Liver (tissue), 9 donors: ENCODE measurements around the gene LSM14B. TPM values are rescaled to one million over a fixed set of nuclear protein-coding genes. Genes with fewer than 3 reads are reported as not detected.

Experiments used
- DNase-seq: peaks from one replicate; pipeline ENCODE4 v3.0.0-alpha.2; 2017; ENCODE audit warnings: low spot score
- H3K27ac ChIP-seq, 2 donors: one replicate each; pipeline ENCODE4 v1.7.0; 2013; ENCODE audit warnings: inconsistent platforms in 2 of 2, low read length in 2 of 2, control low read depth in 1 of 2, low read depth in 1 of 2, mild to moderate bottlenecking in 1 of 2
- H3K27me3 ChIP-seq, 4 donors: one replicate each; pipeline versions ENCODE4 v1.6.1 to v1.7.0; 2013; ENCODE audit warnings: low read length in 3 of 4, inconsistent platforms in 1 of 4, mild to moderate bottlenecking in 1 of 4, moderate library complexity in 1 of 4; ENCODE audit not compliant: control insufficient read depth in 4 of 4, insufficient read depth in 4 of 4
- H3K36me3 ChIP-seq, 4 donors: one replicate each; pipeline versions ENCODE4 v1.6.1 to v1.7.0; 2013; ENCODE audit warnings: low read length in 3 of 4, mild to moderate bottlenecking in 3 of 4, low read depth in 1 of 4, moderate library complexity in 1 of 4; ENCODE audit not compliant: control insufficient read depth in 4 of 4, insufficient read depth in 3 of 4
- H3K4me1 ChIP-seq, 4 donors: one replicate each; pipeline versions ENCODE4 v1.6.1 to v1.7.0; 2013; ENCODE audit warnings: low read length in 3 of 4, mild to moderate bottlenecking in 3 of 4, moderate library complexity in 1 of 4; ENCODE audit not compliant: control insufficient read depth in 4 of 4, insufficient read depth in 4 of 4
- H3K4me3 ChIP-seq, 3 donors: one replicate each; pipeline versions ENCODE4 v1.6.1 to v1.7.0; 2013; ENCODE audit warnings: low read length in 3 of 3, control low read depth in 1 of 3, low read depth in 1 of 3, mild to moderate bottlenecking in 1 of 3
- H3K9ac ChIP-seq, 2 donors: one replicate each; pipeline ENCODE4 v1.7.0; 2013; ENCODE audit warnings: low read length in 2 of 2, mild to moderate bottlenecking in 2 of 2, moderate library complexity in 2 of 2, control low read depth in 1 of 2, low read depth in 1 of 2
- H3K9me3 ChIP-seq, 4 donors: one replicate each; pipeline versions ENCODE4 v1.6.1 to v1.7.0; 2013; ENCODE audit warnings: low read length in 3 of 4; ENCODE audit not compliant: control insufficient read depth in 4 of 4
- ATF3 ChIP-seq: IDR thresholded peaks from 2 replicates; pipeline ENCODE4 v1.6.1; 2016; ENCODE audit warnings: antibody characterized with exemption
- FOXA1 ChIP-seq: IDR thresholded peaks from 2 replicates; pipeline ENCODE4 v1.6.1; 2016; ENCODE audit warnings: antibody characterized with exemption
- FOXA2 ChIP-seq: IDR thresholded peaks from 2 replicates; pipeline ENCODE4 v1.6.1; 2016; ENCODE audit warnings: antibody characterized with exemption
- HNF4A ChIP-seq, 2 donors: conservative IDR thresholded peaks; 2 replicates each; pipeline ENCODE4 v1.6.1; 2016; ENCODE audit warnings: antibody characterized with exemption in 2 of 2, mild to moderate bottlenecking in 2 of 2
- NR2F2 ChIP-seq: IDR thresholded peaks from 2 replicates; pipeline ENCODE4 v1.6.1; 2016; ENCODE audit warnings: antibody characterized with exemption
- RAD21 ChIP-seq, 2 donors: IDR thresholded peaks; 2 replicates each; pipeline ENCODE4 v1.6.1; 2016; ENCODE audit warnings: antibody characterized with exemption in 2 of 2, mild to moderate bottlenecking in 2 of 2
- RXRA ChIP-seq, 2 donors: IDR thresholded peaks; 2 replicates each; pipeline ENCODE4 v1.6.1; 2017 to 2018; ENCODE audit warnings: antibody characterized with exemption in 2 of 2, mild to moderate bottlenecking in 1 of 2
- SP1 ChIP-seq: IDR thresholded peaks from 2 replicates; pipeline ENCODE4 v1.6.1; 2018; ENCODE audit warnings: antibody characterized with exemption, mild to moderate bottlenecking
- TAF1 ChIP-seq: conservative IDR thresholded peaks from 2 replicates; pipeline ENCODE4 v1.6.1; 2016; ENCODE audit warnings: antibody characterized with exemption, mild to moderate bottlenecking
- YY1 ChIP-seq: IDR thresholded peaks from 2 replicates; pipeline ENCODE4 v1.6.1; 2016; ENCODE audit warnings: antibody characterized with exemption, mild to moderate bottlenecking
- ZBTB33 ChIP-seq: IDR thresholded peaks from 2 replicates; pipeline ENCODE4 v1.6.1; 2016; ENCODE audit warnings: antibody characterized with exemption
- WGBS: extraction: QIAGEN DNeasy Blood & Tissue Kit; methylation state at CpG from one replicate; pipeline ENCODE4 v1.1.7; 2013; 5-methylcytosine and 5-hydroxymethylcytosine counted together
- polyA plus RNA-seq, 2 donors: library from polyadenylated mRNA; stranded (reverse) in 1 of 2; unstranded in 1 of 2; fragments of 200-250 nt in 1 of 2; fragments of >200 nt in 1 of 2; fragmentation: Nextera tagmentation in 1 of 2; extraction: Ambion mirVana in 1 of 2; gene quantifications; one replicate each; pipeline versions ENCODE4 v1.2.1 to v1.2.3, GENCODE V29; 2013 to 2015
- total RNA-seq, 2 donors: library from RNA; depleted of rRNA; stranded (reverse); fragments of >200 nt; gene quantifications; one replicate each; pipeline ENCODE4 v1.2.3, GENCODE V29; 2014
- TF ChIP-seq, protein P1 (sequence below): IDR thresholded peaks from 2 replicates; pipeline ENCODE4 v1.6.1; 2016; ENCODE audit warnings: antibody characterized with exemption
- TF ChIP-seq, protein P2 (sequence below): fragments of 150-350 bp; IDR thresholded peaks from 2 replicates; pipeline ENCODE4 v1.5.1; 2017; ENCODE audit warnings: improper control_type of control experiment, low read depth, low read length; ENCODE audit not compliant: missing input control
- donor health status: healthy.
- donor health status: healthy.
- donor health status: healthy.
- donor health status: healthy.
- donor health status: healthy.

The LSM14B gene
- total and polyA plus RNA-seq, 4 donors = 0.99 to 15.9 (median 13.3) TPM

DNA sequence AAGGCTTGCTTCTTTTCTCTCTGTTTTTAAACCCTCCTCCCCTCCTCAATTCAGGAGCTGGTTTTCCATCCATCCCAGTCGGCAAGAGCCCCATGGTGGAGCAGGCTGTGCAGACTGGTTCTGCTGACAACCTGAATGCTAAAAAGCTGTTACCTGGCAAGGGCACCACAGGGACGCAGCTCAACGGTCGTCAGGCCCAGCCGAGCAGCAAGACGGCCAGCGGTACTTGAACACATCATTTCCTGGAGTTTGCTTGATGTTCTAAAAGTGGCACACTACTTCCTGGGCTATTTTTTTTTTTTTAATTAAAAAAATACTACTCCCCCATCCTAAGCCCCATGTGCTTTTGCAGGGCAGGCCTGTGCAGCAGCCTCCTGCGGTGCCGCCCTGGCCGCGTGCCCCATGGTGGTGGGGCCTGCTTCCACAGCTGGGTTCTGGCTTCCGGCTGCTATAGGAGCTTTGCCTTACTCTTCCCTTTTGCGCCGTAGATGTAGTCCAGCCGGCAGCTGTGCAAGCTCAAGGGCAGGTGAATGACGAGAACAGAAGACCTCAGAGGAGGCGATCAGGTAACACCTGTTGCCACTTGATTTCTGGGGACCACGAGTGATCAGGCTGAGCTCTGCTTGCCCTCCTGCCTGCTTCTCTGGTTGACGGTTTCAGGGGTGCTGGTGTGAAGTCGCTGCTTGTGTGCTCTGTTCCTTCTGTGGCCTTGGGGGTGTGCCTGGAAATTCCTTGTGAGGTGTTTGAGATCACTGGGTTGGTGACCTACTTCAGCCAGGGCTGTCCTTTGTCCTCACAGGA is 7.7 kb downstream of the LSM14B start:
- TF ChIP-seq, protein P1, sequence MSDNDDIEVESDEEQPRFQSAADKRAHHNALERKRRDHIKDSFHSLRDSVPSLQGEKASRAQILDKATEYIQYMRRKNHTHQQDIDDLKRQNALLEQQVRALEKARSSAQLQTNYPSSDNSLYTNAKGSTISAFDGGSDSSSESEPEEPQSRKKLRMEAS = no peak
- TF ChIP-seq FOXA2 (no peak), SP1 (no peak), FOXA1 (no peak), YY1 (no peak), RXRA (IDR thresholded peaks at IDR 0.05) (no peak), ZBTB33 (no peak), TAF1 (no peak), RAD21 (IDR thresholded peaks at IDR 0.05) (no peak), HNF4A (conservative IDR thresholded peaks at IDR 0.05) (no peak)
- Histone ChIP-seq H3K27ac (no peak overlapping the region), H3K4me3 (no peak overlapping the region), H3K9ac (no peak overlapping the region), H3K4me1 (peaks cover 2 to 9% (median 8%) of the 10 kb centered on the region in 4 donors), H3K9me3 (no peaks in the 10 kb centered on the region), H3K27me3 (no peaks in the 10 kb centered on the region), H3K36me3 (peaks cover 15 to 76% (median 56%) of the 10 kb centered on the region in 4 donors)
- 92% methylated on average over 20 of the region's 20 CpGs for WGBS
- DNase-seq = no peak

DNA sequence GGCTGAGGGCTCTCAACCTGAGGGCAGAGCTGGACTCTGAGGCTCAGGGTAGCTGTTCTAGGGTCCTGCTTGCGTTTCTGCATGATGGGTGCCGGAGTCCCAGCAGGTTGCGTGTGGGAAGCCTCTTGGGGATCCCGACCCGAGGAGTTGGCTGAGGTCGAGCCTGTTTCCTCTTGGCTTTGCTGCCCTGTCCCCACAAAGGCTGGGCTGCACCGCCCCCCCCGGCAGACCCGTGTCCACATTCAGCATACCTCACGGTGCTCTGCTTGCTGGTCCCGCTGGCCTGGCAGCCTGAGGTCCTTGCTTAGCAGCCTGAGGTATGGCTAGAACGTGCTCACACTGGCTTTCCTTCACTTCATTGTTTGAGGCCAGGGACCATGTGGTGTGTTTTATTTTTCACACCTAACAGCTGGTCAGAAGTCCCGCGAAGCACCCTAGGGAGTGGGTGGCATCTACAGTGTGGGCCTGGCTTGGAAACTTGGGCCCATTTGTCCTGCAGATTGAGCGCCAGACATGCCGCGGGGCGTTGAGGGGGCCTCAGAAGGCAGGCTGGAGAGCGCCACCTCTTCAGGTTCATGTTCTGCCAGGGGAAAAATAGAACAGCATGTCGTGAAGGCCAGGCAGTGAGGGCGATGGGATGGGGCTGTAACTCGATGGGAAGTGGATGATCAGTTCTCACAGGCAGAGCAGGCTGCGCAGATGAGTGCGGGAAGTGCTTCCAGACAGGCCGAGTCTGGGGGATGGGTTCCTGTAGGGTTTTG is 9.5 kb downstream of the LSM14B start:
- Histone ChIP-seq H3K27me3 (no peaks in the 10 kb centered on the region), H3K36me3 (peaks cover 14 to 78% (median 60%) of the 10 kb centered on the region in 4 donors), H3K4me3 (no peak overlapping the region), H3K27ac (no peak overlapping the region), H3K9ac (no peak overlapping the region), H3K9me3 (no peaks in the 10 kb centered on the region), H3K4me1 (peaks cover 4 to 20% (median 14%) of the 10 kb centered on the region in 4 donors)
- TF ChIP-seq HNF4A (conservative IDR thresholded peaks at IDR 0.05) (no peak), ZBTB33 (no peak), YY1 (no peak), NR2F2 (no peak), ATF3 (no peak)
- TF ChIP-seq, protein P2, sequence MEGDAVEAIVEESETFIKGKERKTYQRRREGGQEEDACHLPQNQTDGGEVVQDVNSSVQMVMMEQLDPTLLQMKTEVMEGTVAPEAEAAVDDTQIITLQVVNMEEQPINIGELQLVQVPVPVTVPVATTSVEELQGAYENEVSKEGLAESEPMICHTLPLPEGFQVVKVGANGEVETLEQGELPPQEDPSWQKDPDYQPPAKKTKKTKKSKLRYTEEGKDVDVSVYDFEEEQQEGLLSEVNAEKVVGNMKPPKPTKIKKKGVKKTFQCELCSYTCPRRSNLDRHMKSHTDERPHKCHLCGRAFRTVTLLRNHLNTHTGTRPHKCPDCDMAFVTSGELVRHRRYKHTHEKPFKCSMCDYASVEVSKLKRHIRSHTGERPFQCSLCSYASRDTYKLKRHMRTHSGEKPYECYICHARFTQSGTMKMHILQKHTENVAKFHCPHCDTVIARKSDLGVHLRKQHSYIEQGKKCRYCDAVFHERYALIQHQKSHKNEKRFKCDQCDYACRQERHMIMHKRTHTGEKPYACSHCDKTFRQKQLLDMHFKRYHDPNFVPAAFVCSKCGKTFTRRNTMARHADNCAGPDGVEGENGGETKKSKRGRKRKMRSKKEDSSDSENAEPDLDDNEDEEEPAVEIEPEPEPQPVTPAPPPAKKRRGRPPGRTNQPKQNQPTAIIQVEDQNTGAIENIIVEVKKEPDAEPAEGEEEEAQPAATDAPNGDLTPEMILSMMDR = no peak
- no peak for DNase-seq
- WGBS = 95% methylated on average over 25 of the region's 25 CpGs
